Epithelial cell of proximal tubule (primary cell): Measurements from ENCODE around the gene RSF1. TPM values are rescaled to one million over a fixed set of nuclear protein-coding genes. Genes with fewer than 3 reads are reported as not detected.

Source experiments
- DNase-seq: peaks from one replicate; pipeline ENCODE4 v3.0.0-alpha.2; 2011; ENCODE audit warnings: low read depth
- H3K4me3 ChIP-seq: 2 replicates; pipeline ENCODE4 v1.5.1; 2011; ENCODE audit warnings: low read depth, mild to moderate bottlenecking, low read length
- total RNA-seq: library from RNA; depleted of rRNA; stranded (reverse); fragments of >200 nt; gene quantifications from 2 replicates; pipeline ENCODE4 v1.2.3, GENCODE V29; 2015
- TF ChIP-seq, protein P1 (sequence below): conservative IDR thresholded peaks from 2 replicates; pipeline ENCODE4 v1.5.1; 2012; ENCODE audit warnings: low read depth, mild to moderate bottlenecking, low read length

Gene RSF1
- total RNA-seq, 1 donor from 2014 or later, result 46.7 TPM

DNA sequence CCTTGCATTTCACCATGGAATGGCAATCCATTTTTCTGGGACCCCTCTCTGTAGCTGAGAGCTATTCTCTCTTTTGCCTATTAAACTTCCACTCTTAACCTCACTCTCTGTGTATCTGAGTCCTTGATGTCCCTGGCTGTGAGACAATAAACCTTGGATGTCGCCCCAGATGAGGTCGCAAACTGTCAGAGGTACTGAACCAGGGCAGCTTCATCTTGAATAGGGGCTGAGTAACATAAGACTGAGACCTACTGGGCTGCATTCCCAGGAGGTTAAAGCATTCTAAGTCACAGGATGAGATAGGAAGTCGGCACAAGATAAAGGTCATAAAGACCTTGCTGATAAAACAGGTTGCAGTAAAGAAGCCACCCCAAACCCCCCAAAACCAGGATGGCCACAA lies 68.0 kb downstream of the RSF1 start:
- TF ChIP-seq, protein P1, sequence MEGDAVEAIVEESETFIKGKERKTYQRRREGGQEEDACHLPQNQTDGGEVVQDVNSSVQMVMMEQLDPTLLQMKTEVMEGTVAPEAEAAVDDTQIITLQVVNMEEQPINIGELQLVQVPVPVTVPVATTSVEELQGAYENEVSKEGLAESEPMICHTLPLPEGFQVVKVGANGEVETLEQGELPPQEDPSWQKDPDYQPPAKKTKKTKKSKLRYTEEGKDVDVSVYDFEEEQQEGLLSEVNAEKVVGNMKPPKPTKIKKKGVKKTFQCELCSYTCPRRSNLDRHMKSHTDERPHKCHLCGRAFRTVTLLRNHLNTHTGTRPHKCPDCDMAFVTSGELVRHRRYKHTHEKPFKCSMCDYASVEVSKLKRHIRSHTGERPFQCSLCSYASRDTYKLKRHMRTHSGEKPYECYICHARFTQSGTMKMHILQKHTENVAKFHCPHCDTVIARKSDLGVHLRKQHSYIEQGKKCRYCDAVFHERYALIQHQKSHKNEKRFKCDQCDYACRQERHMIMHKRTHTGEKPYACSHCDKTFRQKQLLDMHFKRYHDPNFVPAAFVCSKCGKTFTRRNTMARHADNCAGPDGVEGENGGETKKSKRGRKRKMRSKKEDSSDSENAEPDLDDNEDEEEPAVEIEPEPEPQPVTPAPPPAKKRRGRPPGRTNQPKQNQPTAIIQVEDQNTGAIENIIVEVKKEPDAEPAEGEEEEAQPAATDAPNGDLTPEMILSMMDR, result no peak
- no peak for DNase-seq
- no peak overlapping the region for H3K4me3 ChIP-seq

DNA sequence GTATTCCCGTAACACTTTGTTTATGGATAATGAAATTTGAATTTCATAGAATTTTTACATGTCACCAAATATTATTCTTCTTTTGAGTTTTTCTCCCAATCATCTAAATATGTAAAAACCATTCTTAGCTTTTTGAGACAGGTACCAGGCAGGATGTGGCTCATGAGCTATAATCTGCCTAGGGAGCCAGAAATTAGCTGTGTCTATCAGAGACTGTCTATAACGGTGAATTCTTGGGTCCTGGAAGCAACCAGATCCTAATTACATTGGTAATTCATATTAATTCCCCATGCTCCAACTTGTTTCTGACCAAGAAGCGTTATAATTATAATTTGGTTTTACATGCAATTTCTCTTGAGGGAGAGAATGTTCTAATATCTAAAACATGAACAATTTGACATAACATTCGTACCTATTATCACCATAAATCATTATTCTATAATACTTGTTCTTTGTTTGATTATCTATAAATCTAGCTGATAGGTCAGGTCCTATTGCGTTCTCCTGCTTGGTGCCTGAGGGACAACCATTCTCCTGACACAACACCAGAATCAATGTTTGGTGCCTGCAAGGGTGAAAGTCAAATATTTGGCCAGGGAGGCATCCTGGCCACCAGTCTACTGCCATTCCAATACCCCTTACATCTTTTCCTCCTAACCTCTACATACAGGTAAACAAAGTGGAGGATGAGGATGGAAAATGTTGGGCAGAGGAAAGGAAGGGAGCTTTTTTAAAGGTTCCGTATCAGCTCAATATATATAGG lies 69.9 kb downstream of the RSF1 start:
- H3K4me3 ChIP-seq, result no peak overlapping the region
- no peak for DNase-seq
- TF ChIP-seq, protein P1, result no peak

DNA sequence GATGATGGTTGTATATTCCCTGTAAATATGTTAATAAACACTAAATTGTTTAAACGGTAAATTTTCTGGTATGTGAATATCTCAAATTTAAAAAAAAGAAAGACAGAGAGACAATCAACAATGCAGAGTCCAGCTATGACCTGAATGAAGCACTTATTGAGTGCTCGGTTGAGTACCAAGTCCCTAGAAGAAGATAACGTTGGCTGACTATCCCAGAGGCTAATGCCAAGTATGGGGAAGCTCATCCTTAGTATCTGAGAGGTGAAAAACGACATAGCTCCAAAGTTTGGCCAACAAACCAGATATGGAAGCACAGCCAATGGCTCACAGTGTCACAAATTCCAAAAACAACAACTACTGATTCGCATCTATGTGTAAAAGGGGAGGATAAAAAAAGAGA lies 71.3 kb downstream of the RSF1 start:
- TF ChIP-seq, protein P1, result no peak

DNA sequence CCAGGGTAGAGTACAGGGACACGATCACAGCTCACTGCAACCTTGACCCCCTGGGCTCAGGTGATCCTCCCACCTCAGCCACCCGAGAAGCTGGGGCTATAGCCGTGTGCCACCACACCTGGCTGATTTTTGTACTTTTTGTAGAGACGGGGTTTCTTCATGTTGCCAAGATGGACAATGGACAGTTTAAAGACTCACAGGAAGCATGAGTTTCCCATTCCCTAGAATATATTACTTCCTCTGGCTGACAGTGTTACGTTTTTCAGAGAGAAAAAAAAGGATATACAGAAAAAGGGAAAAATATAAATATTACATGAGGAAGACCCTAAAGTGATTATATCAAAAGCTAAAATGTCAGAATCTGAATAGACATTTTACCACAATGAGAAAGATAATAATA lies 72.3 kb downstream of the RSF1 start:
- no peak overlapping the region for H3K4me3 ChIP-seq
- DNase-seq, result no peak
- TF ChIP-seq, protein P1, result no peak

More for the DNA sequence above, 71.3 kb downstream of the RSF1 start:
- DNase-seq, result no peak
- no peak overlapping the region for H3K4me3 ChIP-seq

DNA sequence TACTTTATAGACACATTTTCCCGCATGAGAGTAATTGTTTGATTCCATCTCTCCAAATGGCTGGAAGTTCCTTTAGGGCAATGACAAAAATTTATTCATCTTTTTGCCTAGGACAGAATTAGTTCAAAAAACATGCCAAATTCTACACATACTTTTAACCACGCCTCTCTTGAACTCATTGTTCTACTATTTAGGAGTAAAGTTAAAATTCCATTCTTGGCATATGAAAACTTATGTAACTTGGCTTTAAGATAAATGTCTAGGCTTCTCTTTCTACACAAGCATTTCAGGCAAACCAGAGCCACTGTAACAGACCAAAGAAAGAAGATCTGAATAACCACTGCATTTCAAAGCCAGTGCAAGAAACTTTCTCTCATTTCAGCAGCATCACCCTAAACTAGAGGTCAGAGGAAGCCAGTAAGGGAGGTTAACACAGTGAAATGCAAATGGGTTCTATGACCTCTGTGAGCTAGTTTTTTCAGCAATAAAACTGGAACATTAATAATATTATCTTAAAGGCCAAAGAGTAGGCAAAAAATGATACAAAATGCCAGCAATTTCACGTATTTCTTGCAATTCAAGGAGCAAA lies 73.0 kb downstream of the RSF1 start:
- TF ChIP-seq, protein P1, result no peak
- no peak for DNase-seq
- no peak overlapping the region for H3K4me3 ChIP-seq

DNA sequence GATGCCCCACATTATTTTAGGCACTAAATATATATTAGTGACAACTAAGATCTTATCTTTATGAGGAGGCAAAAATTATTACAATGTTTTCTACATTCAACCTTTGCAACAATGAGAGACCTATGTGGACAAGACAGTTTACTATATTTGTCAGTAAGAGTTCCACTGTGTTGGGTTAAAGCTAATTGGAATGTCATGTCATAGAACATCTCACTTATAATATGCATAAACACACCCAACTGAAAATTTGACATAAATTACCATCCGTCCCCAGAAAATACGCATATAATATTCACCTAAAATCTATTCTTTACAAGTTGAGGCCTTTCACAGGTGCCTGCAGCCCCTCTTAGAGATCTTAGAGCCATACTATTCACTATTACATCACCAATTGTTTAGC lies 84.0 kb downstream of the RSF1 start:
- no peak overlapping the region for H3K4me3 ChIP-seq
- TF ChIP-seq, protein P1, result no peak
- DNase-seq, result no peak

DNA sequence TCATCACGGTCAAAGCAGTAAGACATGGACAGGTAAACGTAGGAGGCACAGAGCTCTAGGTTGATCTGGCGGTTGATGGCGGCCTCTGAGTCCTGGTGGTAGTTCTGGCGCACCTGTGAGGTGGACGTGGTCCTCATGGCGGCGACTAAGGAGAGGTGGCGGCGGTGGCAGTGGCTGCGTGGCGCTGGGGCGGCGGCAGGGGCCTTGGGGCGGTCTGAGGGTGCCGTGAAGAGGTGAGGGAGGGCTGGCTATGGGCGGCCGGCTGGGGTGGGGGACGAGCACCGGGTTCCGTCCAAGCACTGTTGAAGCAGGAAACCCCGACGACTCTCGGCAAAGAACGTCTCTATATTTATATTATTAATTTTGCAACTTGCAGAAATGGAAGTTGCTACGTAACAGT lies 85.6 kb downstream of the RSF1 start:
- TF ChIP-seq, protein P1, result no peak
- H3K4me3 ChIP-seq, result no peak overlapping the region
- no peak for DNase-seq
